Measurements from ENCODE around the gene PKP4.

The PKP4 gene

DNA sequence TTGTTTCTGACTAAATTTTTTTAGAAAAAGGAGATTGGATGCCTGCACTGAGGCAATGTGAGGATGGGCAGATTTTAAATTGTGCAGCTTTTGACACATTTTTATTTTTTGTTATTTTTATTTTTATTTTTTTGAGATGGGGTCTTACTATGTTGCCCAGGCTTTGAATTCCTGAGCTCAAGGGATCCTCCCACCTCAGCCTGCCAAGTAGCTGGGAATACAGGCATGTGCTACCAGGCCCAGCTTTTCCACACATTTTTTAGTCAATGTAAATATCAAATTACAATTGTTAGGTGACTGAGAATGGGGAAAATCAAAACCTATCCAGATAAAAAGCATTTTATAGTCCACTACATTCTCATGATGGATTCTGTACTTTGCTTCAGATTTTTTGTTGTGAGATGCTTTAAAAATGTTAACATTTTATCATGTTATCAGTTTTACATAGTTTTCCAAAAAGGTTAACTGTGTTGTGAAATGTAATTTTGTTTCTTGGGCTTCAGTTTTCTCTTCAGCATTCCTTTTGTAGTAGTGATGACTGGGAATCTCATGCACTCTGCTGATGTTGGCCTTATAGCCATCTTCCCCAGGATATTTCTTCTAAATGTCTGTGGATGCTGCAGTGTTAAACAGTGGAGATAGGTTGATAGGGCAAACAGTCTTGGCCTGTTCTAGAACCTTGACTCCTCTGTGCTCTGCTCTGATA lies 41.4 kb downstream of the PKP4 start:
- no peak for DNase-seq

DNA sequence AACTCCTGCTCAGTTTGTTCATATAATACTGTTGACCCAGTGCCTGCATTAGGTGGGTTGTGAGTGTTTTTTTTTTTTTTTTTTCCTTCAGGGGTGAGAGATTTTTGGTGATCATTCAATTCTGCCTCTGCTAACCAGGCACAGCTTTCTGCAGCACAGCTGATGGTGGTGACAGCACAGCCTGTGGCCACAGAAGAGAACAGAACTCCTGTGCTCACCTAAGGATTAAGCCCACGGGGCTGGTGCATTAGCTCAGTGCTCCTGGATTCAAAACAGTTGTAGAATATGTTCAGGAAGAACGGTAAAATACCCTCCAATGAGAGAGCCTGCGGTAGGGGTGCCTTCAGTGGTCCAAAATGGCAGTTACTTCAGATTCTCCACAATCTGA lies 42.0 kb downstream of the PKP4 start:
- DNase-seq = no peak

DNA sequence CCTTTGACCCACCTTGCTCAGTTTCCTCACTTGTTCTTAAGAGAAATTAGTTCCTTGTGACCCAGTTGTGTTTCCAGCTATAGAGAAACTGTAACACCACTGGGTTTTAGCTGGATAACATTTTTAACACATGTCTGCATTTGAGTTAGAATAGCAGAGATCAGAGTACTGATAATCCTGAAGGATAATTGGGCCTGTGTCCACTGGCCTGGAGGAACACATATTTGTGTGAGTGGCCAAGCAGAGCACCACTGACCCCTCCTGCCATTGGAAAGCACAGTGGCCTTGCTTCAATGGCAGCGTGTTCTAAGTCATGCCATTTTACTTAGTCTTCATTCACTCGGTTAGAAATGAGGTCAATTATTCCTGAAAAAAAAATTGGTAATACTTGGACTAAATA lies 42.6 kb downstream of the PKP4 start:
- DNase-seq = no peak

DNA sequence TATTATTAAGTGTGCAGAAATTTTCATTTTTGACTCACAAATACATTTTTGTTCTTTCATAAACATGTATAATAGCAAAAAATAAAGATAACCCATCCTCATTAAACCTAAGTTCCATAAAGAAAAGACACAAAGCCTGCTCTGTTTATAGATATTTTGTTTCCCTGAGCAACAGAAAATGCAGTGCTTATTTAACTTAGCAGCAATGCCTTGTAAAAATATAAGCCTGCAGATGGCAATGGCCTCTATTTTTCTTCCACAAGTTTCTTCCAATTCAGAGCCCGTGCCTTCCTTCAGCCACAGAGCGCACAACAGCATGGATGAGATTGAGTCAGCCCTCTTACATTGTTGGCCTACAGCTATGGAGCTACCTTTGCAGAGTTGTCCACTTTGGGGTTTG lies 43.6 kb downstream of the PKP4 start:
- DNase-seq = no peak

DNA sequence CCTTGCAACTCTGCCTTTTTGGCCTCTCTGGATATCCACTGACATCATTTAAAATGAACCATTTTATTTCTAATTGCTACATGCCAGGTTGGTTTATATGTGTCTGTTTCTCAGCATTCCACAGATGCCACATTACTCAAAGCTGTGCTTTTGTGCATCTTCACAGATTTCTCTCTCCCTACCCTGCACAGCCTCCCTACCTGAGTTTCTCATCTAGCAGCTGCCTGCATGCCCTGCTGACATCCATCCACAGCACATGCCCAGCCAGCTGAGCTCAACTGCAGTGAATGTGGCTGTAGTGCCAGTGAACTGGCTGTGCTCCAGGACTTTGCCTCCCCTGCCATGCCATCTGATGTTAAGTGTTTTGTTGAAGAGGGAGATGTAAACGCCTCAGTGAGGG lies 44.5 kb downstream of the PKP4 start:
- DNase-seq = peak; percentile 86

DNA sequence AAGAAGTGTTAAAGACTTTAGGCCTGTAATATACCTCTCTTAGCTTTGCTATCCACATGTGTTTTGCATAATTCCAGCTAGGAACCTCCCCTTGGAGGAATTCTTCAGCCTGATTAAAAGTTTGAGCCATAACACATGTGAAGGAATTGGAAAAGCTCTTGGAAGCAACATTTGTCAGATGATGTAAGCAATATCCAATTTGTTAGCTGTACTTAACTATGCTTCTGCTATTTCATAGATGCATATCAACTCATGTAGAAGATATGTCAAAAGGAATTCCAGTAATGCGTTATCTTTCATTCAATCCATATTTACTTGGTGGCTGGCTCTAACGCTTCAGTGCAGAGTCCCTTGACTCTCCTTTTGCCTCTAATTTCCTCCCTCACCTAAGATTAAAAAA lies 46.2 kb downstream of the PKP4 start:
- no peak for DNase-seq

DNA sequence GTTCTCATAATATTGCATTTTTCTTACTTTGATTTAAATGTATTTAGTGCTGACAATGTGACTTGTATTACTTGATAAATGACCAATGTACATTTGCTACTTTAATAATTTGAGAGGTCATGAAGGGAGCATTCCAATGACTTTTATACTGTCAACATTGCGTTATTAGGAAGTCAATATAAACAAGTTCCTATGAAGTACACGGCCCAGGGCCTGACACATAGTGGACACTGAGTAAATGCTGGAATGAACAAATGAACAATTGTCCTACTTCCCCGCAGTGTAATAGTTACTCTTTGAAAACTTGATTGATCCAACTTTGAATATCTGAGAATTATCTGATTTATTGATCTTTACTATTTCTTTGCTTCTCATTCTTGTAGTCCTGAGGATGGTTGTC lies 47.3 kb downstream of the PKP4 start:
- DNase-seq = no peak

DNA sequence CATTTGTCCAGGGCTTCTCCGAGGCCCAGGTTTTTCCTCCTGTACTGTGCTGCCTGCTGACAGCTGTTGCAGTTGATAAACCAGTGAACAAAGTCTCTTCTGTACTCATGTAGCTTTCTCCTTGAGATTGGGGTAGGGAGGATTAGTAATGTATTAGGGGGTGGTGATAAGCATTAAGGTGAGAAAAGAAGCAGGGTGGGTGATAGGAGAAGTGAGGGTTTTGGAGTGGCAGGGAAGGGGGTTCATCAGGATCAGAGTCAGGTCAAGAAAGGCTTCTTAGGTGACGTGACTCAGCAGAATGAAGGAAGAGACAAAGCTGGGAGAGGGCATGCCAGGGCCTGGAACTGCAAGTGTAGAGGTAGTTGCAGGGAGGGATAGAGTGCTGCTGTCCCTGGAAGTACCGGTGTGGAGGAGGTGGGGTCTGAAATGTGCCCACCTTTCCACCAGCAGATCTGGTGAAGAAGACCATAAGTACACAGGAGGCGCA lies 48.7 kb downstream of the PKP4 start:
- no peak for DNase-seq

DNA sequence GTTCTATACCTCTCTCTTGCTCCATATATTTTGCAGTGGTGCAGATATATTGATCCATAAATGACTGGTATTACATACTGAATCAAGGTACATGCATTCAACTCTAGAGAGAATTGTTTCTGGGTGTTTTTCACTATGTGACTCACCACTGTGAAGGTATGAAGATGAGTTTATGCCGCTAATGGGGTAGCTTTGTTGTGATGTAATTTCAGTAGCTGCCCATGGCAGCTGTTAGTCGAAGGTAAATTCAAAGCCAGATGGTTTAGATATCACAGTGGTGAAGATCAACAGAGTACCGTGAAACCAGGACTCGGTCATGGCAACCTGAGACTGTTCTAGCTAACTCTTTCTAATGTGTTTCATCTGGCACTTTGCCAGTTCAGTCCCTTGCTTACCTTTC lies 50.4 kb downstream of the PKP4 start:
- no peak for DNase-seq

DNA sequence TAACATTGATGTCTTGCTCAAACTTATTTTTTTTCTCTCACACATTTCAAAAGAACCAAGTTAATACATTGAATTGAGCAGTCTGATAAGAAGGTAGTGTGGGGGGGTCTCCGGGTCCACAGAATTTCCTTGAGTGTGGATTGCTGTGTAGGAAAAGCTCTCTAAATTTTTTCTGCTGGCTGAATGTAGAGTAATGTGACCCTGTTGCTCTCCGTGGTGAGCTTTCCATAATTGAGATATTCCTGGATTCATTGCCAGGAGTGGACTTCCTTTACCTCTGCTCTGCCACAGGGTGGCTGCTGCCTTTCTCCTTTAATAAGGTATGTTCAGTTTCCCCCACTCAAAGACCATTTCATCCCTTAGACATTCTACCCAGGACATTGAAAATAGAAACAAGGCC lies 50.9 kb downstream of the PKP4 start:
- DNase-seq = no peak

DNA sequence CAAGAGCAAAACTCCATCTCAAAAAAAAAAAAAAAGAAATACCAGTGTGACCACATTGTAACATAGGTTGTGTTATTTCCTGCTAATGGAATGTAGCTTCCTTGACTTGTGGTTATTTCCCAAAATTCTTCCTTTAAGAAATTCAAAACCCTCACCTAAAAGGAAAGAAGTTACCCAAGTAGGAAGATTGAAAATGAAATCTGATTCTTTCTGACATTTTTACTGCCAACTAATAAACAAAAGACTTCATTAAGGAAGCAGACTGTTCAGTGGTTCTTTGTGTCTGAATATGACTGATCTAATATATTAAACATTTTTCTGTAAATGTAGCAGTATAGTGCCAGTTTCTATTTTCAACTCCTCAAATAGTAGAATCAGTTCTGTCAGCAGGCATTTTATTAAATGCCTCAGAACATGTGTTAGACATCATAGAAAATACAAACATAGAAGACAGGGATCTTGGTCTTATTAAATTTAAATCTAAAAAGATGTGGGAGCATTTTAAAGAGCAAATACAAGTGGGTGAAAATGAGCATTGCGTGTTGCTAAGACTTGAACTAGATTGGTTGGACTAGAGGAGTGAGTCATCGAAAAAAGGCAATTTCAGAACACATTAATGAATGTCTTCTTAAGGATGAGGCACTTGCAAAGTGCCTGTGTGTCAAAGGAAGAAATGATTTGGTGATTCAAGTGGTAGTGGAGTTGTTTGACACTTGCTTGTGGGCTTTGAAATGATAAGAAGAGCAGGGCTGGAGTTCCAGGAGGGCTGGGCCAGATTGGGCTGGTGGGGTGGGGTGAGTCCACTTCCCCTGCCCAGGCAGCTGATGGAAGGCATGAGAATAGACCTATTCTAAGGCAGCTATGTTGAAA lies 53.4 kb downstream of the PKP4 start:
- DNase-seq = no peak

DNA sequence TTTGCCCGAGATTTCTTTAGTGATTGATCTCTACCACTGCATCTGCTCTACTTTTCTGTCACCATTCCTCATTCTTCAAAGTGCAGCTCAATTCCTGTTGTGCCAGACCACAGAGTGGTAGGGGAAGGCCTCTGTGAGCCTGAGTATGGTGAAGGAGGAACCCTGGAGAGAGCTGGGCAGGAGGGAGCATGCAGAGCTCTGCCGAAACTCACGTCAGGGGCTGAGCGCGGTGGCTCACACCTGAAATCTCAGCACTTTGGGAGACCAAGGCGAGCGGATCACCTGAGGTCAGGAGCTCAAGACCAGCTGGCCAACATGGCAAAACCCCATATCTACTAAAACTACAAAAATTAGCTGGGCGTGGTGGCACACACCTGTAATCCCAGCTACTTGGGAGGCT lies 54.1 kb downstream of the PKP4 start:
- no peak for DNase-seq

DNA sequence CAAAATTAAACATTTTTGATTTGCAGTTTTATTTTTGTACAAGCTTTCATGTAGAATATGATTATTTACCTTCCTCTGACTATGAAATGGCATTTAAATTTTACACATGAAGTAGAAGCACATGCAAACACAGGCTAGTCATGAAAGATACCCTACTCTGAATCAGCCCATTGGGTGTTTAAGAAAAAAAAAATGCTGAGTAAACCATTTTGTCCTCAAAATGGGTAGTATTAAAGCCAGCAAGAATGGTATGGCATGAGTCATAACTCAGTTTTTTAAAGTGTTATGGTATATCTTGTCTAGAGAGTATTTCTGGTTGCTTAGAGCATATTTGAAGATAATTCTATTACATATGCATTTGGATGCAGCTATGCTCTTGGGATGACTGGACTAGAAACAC lies 55.0 kb downstream of the PKP4 start:
- no peak for DNase-seq

DNA sequence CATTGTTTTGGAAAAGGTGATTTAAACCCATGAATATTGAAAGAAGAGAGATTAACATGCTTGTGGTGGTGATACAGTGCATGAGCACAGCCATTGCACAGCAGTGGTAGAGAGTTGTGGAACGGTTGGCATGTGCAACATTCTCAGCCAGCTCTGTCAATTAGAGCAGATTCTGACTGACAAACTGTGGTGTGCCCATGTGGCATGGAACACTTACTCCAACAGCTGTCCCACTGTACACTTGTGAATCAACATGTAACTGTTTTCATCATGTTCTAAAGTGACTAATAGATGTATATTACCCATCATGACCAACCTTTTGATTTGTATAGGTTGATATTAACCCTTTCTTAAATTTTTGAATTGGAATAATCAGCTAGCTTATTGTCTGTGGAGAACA lies 55.6 kb downstream of the PKP4 start:
- no peak for DNase-seq

DNA sequence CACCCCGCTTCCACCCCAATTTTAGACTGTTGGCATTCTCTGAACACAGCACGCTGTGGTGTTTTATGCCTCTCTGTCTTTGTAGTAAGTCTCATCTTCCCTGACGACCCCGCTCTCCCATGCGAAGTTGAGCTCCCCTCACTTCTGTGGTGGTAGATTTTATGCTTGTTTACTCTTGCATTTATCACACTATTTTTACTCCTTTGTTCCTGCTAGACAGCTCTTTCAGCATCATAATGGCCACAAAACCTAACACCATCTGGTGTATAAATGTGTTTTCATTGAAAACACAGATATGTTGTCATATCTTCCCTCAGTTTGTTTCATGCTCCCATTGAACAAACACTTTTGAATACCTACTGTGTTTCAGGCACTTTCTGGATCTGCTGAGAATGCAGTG lies 57.1 kb downstream of the PKP4 start:
- no peak for DNase-seq

DNA sequence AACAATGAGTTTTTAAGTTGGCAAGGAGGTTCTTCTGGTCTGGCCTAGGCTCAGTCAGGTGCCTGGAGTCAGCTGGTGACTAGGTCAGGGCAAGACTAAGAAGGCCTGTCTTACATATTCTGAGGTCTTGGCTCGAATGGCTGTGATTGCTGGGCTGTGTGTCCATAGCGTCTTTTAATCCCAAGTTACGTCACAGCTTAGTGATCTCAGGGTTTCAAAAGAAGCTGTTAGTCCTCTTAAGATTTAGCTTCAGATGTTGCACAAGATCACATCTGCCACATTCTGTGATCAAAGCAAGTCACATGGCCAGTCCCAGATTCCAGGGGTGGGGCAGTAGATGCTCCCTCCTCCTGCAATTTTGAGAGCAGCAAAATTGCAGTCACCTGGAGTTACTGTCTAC lies 61.3 kb downstream of the PKP4 start:
- DNase-seq = no peak

DNA sequence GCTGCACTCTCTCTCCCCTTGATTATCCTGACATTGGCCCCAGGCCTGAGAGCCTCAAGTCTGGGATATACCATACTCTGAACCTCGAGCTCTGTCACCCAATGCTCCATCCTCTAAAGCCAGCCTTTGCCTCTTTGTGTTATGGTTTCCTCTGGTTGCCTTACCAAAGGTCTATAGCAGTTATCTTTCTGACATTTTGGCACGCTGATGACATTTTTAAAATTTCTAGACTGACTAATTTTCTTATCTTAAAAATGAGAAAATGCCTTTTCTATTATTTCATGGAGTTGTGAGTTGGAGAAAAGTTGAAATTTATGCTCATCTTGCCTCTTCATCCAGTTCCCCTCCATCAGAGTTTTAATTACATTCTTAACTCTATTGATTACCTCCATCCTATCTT lies 62.7 kb downstream of the PKP4 start:
- DNase-seq = no peak

DNA sequence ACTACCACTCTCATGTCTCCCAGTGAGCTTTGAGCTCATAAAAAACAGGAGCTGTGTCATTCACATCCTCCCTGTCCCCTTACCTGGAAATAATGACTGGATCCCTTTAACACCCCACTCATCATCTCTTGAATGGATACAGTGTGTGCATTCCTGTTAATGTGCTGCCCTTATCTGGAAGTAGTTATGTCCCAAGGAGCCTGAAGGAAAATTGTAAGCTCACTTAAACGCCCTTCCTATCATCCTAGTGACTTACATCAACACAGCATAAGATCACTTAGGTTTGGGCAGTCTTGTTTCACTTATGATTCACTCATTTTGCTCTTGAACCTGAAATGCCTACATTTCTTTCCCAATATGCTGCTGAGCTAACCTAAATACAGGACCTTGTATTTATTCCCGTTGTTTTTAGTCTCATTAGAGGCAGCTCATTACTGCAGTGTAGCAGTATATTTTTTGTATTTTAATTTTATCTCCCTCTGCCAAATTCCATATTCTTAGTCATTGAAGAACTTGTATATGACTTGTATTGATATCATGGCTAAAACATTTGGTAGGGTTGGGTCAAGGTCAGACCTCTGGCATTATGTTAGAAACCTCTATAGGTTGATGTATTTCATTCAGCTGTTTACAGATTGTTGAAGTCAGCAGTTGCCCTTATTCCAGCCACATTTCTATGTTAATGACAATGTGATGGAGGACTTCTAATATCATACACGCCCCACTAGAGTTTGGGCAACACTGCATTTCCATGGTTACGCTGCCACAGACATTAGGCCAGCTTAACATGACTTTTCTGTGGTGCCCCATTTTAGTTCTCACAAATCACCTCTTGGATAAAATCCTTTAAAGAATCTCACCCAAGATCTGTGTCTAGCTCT lies 72.9 kb downstream of the PKP4 start:
- DNase-seq = no peak

DNA sequence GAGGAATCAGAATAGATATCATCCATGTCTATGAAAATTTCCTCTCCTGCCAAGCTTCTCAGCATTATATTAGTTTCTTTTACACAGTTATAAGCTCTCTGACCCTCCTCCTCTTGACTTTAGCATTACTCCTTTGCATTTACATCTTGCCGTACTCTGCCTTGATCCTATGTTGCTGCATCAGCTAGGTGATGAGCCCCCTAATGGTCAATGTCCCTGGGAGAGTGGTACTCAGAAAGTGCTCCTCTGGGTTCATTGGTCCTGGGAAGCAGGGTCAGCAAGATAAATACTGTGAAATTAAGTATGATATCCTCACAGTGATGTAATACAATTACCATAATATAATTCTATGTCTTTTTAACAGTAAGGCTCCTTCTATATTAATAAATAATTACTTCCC lies 74.1 kb downstream of the PKP4 start:
- DNase-seq = no peak

DNA sequence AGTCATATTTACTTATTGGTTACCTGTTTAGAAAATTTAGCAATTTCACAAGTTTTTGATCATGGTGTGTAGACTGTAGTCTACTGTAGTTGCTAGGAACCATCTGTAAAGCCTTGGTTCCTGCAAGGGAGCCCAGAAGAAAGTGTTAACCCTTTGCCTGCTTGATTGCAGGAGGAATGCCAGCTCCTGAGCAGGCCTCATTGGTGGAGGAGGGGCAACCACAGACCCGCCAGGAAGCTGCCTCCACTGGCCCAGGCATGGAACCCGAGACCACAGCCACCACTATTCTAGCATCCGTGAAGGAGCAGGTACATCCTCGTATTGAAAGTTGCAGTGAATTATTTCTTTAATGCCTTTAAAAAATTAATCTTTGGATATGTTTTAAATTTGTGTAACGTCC lies 76.3 kb downstream of the PKP4 start:
- no peak for DNase-seq

DNA sequence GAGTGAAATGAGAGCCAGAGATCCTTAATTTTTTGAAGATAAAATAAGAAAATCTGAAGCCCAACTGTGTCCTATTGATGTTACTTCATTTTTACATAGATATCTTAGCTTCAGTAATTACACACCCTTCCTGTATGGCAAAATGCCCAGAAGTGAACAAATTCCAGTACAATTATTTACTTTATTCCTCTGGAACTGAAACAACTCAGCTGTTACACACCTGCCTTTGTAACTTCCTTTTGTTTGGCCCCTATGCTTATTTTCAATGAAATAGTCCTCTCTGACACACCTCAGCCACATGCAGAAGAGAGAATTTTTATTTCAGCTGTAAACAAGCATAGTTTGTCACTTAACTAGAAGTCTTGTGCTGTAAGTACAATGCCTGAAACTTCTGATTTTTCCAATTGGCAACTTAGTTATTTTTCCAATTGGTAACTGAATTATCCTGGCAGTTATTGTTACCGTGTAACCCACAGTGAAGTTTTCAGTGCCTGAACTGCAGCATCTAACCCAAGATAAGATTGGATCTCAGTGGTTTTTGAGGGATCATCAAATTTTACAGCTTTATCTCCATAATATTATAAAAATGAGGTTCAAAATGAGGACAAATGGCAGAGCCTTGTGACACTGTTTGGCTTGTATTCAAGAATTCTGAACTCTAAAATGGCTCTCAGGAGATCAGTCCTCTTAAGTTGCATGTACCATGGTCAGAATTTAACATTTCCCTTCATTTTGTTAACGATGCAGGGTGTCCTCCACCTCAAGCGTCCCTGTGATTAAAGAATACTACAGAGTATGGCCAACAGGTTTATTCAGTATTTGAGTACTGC lies 82.6 kb downstream of the PKP4 start:
- DNase-seq = peak; percentile 92

DNA sequence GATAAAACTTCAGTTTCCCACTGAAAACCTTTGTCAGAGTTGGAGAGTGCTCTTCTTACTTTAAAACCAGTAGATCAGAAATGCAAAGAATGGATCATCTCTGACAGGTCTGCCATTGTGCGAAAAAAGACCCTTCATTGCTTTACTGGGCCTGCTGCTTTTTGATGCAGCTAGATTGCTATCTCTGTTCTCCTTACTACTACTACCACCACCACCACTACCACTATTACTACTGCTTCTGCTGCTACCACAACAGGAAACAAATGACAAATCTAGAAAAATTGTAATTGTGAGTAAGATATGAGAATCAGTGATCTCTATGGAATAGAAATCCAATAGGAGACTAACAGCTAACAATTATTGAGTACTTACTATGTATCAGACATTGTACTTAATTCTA lies 85.8 kb downstream of the PKP4 start:
- DNase-seq = no peak

DNA sequence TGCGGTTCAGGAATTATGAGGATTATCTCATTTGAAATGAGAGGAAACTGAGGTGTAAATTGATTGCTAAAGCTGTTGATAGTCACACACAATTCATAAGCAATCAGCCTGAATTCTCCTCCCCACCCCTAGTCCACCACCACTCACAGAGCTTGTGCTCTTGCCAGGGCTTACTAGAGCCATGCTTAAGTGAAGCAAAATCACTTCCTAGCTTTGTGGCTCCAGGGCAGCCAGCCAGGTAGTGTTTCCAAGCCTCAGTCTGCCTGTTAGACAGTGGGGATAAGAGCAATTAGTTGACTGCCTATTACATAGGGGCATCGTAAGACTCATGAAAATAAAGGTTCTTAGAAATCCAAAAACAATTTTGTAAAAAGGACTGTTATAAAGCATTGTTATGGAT lies 87.2 kb downstream of the PKP4 start:
- DNase-seq = no peak
